A549 (cell line): ENCODE measurements around the gene TSPAN1.

Experiments
- CTCF ChIP-seq: fragments of >200 bp; sonication (Bioruptor Twin); formaldehyde crosslinking; IDR thresholded peaks from 3 replicates; pipeline ENCODE4 v1.5.1; 2016
- HMGXB4 ChIP-seq: fragments of 250-450 bp; sonication (Bioruptor Pico); IDR thresholded peaks from 2 replicates; pipeline ENCODE4 v1.5.0; 2021; ENCODE audit warnings: mild to moderate bottlenecking, moderate library complexity, borderline replicate concordance
- NFE2L2 ChIP-seq: fragments of 150-350 bp; conservative IDR thresholded peaks from 2 replicates; pipeline ENCODE4 v1.6.1; 2014; ENCODE audit warnings: low read length
- PHF8 ChIP-seq: fragments of 200-600 bp; sonication (generic); IDR thresholded peaks from 2 replicates; pipeline ENCODE4 v1.6.1; 2016; ENCODE audit warnings: low read depth, mild to moderate bottlenecking, antibody characterized with exemption, moderate library complexity, borderline replicate concordance

- no peak for TF ChIP-seq CTCF
- TF ChIP-seq NFE2L2: no peak
- TF ChIP-seq PHF8: no peak
- no peak for TF ChIP-seq HMGXB4 (CRISPR knock-in tag)
Measured at GRCh38 chr1:46152016-46152415, 22.9 kb upstream of the TSPAN1 start.
